Tibial nerve (tissue), 4 donors: ENCODE data around the gene ZCCHC24.

Source experiments
- EP300 ChIP-seq, 2 donors: sonication (generic); formaldehyde crosslinking; IDR thresholded peaks; one replicate each; pipeline ENCODE4 v1.6.1; 2017; ENCODE audit warnings: antibody characterized with exemption in 2 of 2, mild to moderate bottlenecking in 1 of 2
- POLR2A ChIP-seq, 2 donors: fragments of 450-650 bp; IDR thresholded peaks; one replicate each; pipeline ENCODE4 v1.6.1; 2017; ENCODE audit warnings: antibody characterized with exemption in 2 of 2, mild to moderate bottlenecking in 2 of 2, moderate library complexity in 2 of 2
- TF ChIP-seq, protein P1 (sequence below), 5 experiments: fragments of 200-600 bp in 3 of 5; fragments of 450-650 bp in 2 of 5; sonication (generic) in 3 of 5; IDR thresholded peaks; one replicate each; pipeline ENCODE4 v1.5.1; 2016 to 2019; ENCODE audit warnings: antibody characterized with exemption in 5 of 5, mild to moderate bottlenecking in 3 of 5, moderate library complexity in 2 of 5

DNA sequence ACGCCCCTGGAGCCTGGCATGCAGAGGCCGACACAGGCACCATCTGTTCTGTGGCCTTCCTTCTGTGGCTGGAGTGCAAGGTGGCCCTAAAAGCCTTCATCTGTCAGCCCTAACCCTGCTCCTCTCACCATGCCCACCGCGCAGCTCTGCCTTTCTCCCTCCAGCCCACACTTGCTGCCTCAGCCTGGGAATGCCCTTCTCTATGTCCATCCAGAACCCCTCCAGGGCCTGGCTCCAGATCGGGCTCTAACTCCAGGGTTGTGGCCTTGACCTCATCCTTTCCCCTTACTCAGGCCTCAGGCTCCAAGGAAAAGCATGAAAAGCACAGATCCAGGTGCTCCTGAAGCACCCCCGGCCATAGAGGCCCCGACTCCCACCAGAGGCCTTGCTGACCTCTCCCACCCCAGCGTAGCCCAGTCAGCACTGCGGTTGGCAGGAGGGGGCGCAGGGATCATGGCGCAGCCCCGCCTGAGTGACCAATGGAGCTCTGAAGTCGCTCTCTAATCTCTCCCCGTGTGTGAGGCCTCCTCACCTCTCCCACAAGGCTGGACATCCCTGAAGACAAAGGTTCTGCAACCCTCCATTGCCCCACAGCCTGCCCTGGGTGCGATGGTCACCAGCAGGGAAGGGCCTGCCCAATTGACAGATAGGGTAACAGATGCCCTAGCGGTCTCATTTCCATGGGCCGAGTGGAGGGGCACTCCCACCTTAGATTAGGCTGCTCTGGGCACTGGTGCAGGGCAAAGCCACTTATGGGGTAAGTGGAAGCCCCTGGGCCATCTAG, 9.2 kb downstream of the ZCCHC24 start:
- no peak for TF ChIP-seq POLR2A (IDR thresholded peaks at IDR 0.05)
- TF ChIP-seq, protein P1, sequence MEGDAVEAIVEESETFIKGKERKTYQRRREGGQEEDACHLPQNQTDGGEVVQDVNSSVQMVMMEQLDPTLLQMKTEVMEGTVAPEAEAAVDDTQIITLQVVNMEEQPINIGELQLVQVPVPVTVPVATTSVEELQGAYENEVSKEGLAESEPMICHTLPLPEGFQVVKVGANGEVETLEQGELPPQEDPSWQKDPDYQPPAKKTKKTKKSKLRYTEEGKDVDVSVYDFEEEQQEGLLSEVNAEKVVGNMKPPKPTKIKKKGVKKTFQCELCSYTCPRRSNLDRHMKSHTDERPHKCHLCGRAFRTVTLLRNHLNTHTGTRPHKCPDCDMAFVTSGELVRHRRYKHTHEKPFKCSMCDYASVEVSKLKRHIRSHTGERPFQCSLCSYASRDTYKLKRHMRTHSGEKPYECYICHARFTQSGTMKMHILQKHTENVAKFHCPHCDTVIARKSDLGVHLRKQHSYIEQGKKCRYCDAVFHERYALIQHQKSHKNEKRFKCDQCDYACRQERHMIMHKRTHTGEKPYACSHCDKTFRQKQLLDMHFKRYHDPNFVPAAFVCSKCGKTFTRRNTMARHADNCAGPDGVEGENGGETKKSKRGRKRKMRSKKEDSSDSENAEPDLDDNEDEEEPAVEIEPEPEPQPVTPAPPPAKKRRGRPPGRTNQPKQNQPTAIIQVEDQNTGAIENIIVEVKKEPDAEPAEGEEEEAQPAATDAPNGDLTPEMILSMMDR (IDR thresholded peaks at IDR 0.05) = no peak
- no peak for TF ChIP-seq EP300 (IDR thresholded peaks at IDR 0.05)
